ENCODE data around the gene ZMYM5. TPM values are rescaled to one million over a fixed set of nuclear protein-coding genes. Genes with fewer than 3 reads are reported as not detected.
A peak's percentile ranks its signal among the peaks of the same experiment; 100 is the strongest.
"Not testable (repeated sequence)": the region's sequence is repeated elsewhere in the genome, so short reads cannot be mapped to it uniquely, and the experiment has no call there.

ZMYM5 gene
- total RNA-seq = 10 to 100 TPM; 21.5 to 27.8 (median 24.7) TPM

DNA sequence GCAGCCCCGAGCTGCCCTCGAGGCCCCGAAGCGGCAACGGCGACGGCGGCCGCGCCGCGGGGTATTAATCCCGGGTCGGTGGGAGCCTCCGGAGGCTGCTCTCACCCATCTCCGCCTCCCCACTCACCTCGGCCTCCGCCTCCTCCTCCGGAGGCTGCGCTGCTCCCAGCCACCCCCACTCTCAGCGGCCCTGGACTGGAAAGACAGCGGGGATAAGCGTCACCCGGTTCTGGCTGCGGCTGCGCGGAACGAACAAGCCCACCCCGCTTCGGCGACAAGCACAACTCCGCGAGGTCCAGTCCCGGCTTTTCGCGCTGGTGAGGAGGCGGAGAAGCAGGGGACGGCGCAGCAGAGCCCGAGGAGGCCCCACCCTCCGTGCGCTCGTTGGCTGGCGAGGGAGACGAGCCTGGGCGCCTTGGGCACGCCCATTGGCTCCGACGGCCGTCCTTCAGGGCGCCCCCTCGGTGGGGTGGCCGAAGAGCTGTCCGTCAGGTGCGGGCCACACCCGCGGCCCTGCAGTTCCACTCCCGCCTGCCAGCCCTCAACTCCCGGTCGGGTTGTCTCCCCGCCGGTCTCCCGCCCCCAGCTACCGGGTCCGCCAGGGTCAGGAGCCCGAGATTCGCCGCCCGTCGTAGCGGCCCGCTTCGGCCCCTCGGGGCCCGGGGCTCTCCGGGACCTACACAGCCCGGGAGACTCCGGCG, at the start of gene ZMYM5:
Gene ZMYM5 (minus strand): TSS at position 327 of the 701 bp plus-strand sequence. CDS start 11,469 bp downstream, outside the sequence.
- no peaks in the 10 kb centered on the region for H3K27me3 ChIP-seq
- TF ChIP-seq, protein P1, sequence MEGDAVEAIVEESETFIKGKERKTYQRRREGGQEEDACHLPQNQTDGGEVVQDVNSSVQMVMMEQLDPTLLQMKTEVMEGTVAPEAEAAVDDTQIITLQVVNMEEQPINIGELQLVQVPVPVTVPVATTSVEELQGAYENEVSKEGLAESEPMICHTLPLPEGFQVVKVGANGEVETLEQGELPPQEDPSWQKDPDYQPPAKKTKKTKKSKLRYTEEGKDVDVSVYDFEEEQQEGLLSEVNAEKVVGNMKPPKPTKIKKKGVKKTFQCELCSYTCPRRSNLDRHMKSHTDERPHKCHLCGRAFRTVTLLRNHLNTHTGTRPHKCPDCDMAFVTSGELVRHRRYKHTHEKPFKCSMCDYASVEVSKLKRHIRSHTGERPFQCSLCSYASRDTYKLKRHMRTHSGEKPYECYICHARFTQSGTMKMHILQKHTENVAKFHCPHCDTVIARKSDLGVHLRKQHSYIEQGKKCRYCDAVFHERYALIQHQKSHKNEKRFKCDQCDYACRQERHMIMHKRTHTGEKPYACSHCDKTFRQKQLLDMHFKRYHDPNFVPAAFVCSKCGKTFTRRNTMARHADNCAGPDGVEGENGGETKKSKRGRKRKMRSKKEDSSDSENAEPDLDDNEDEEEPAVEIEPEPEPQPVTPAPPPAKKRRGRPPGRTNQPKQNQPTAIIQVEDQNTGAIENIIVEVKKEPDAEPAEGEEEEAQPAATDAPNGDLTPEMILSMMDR (IDR thresholded peaks at IDR 0.05) = peak in 1 of 6 experiments; percentile 14
- peak; percentile 72 to 99 for TF ChIP-seq POLR2A (IDR thresholded peaks at IDR 0.05)
- H3K36me3 ChIP-seq = no peaks in the 10 kb centered on the region
- intact Hi-C loops (cut with DNase I) = loop anchor here (5.0 kb wide), 1 partner anchor 231 kb away; the partner anchor contains the start of gene MPHOSPH8
- H3K4me3 ChIP-seq (replicated peaks in 1 of 3) = peak within 1 kb of the TSS; percentile 35 to 97 (median 78)
- 0% methylated on average over 15 of the region's 79 CpGs; no CpG with 5 or more reads in 1 of the 2 donors for WGBS, 2 donors
- H3K9me3 ChIP-seq = no peaks in the 10 kb centered on the region
- peaks cover 16 to 17% of the 10 kb centered on the region in 2 donors for H3K4me1 ChIP-seq
- peak within 1 kb of the TSS; percentile 100 for H3K27ac ChIP-seq
- peak; percentile 98 to 99 for DNase-seq

DNA sequence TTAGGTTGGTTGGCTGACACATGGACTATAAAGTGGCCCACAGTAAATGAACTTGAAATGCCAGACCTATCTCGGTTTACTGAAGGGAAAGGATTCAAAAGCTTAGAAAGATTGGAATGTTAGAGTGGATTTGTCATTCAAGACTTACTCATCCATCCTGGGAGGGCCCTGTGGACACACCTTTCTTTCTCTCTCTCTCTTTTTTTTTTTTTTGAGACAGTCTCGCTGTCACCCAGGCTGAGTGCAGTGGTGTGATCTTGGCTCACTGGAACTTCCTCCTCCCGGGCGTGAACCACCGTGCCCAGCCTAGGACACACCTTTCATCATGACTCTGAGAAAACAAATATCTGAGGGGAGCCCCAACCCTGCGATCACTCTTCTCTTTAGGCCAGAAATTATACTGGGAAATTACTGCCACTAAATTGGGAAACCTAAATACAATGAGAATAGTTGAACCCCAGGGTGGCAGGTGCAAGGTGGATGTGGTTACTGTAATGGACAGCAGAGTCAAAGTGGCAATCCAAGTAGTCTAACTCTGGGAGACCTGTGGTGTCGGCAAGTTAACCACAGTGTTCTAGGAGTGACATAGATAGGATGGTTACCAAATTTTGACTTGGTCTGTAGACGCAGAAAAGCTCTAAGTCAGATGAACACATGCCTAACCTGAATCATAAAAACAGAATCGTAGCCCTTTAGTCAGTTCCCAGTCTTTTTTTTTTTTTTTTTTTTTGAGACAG, 47.1 kb upstream of the ZMYM5 start:
- Histone ChIP-seq H3K36me3 (no peaks in the 10 kb centered on the region), H3K9me3 (no peaks in the 10 kb centered on the region), H3K27ac (no peak overlapping the region), H3K4me1 (no peaks in the 10 kb centered on the region), H3K27me3 (no peaks in the 10 kb centered on the region), H3K4me3 (replicated peaks in 1 of 3) (no peak overlapping the region)
- no peak for TF ChIP-seq POLR2A (IDR thresholded peaks at IDR 0.05)
- TF ChIP-seq, protein P1 (IDR thresholded peaks at IDR 0.05) = no peak
- no peak for DNase-seq
- intact Hi-C loops (cut with DNase I) = no loop called here
- 81 to 88% methylated on average over 9 of the region's 9 CpGs for WGBS, 2 donors

DNA sequence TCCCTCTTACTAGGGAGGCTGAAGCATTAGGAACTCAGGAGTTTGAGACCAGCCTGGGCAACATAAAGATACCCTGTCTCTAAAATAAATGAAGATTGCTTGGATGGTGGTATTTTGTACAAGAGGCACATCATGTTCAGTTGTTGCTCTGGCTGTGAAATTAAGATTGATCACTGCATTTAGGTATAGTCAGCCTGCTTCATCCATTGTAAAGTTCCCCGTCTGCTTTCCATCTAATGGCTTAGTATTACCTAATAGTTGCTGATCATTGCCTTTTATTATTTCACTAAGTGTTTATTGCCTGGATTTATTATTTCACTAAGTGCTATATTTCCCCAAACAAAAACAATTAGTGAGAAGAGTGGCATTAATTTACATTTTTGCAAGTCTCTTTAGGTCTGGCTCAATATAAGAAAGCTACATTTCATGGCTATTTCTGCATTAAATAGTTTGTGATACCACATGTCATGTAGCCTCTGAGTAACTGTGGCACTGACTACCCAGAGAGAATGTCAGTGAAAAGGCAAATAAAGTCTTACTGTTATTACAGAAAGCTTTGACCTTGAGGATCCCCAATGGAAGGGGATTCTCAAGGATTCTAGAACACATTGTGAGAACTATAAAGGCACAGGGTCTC, 45.0 kb upstream of the ZMYM5 start:
- Histone ChIP-seq H3K36me3 (no peaks in the 10 kb centered on the region), H3K27ac (no peak overlapping the region), H3K4me3 (replicated peaks in 1 of 3) (no peak overlapping the region), H3K9me3 (no peaks in the 10 kb centered on the region), H3K27me3 (no peaks in the 10 kb centered on the region), H3K4me1 (no peaks in the 10 kb centered on the region)
- DNase-seq = no peak
- TF ChIP-seq, protein P1 (IDR thresholded peaks at IDR 0.05) = no peak
- no peak for TF ChIP-seq POLR2A (IDR thresholded peaks at IDR 0.05)
- 83 to 97% methylated on average over 1 of the region's 1 CpG for WGBS, 2 donors
- intact Hi-C loops (cut with DNase I) = no loop called here

DNA sequence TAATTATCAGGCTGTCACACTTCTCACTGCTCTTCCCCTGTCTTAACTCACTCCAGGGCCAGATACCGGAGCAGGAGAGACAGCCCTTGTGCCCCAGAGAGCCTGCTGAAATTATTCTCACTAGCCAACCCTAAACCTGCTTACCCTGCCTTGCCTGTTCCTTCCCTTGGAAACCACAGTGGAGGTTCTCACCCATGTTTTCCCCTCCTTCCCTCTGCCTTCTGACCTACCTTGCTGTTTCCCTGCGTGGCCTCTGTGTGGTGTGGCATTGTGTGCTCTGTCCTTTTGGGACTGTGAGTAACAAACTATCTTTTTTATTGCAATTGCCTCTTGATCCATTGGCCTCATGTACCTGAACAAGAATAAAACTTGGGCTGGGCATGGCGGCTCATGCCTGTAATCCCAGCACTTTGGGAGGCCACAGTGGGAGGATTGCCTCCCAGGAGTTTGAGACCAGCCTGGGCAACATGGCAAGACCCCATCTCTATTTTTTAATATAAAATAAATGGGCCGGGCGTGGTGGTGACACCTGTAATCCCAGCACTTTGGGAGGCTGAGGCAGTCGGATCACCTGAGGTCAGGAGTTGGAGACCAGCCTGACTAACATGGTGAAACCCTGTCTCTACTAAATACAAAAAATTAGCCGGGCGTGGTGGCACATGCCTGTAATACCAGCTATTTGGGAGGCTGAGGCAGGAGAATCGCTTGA, 42.2 kb upstream of the ZMYM5 start:
- H3K4me1 ChIP-seq; H3K4me3 ChIP-seq (replicated peaks in 1 of 3); intact Hi-C loops (cut with DNase I); DNase-seq; H3K36me3 ChIP-seq; H3K27me3 ChIP-seq; H3K9me3 ChIP-seq; H3K27ac ChIP-seq: not testable (repeated sequence)
- WGBS, 2 donors = 84 to 86% methylated on average over 9 of the region's 9 CpGs

DNA sequence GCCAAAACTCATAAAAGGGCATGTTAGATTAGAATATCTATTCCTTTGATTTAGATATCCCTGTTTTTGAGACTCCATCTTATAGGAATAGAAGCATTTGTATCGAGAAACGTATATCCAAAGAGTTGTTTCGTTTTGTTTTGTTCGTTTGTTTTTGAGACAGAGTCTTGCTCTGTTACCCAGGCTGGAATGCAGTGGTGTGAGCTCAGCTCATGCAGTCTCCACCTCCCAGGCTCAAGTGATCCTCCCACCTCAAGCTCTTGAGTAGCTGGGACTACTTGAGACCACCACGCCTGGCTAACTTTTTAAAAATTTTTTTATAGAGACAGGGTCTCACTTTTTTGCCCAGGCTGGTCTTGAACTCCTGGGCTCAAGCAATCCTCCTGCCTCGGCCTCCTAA, 26.6 kb upstream of the ZMYM5 start:
- peak in 1 of 2 donors; percentile 59 for TF ChIP-seq POLR2A (IDR thresholded peaks at IDR 0.05)
- TF ChIP-seq, protein P1 (IDR thresholded peaks at IDR 0.05) = no peak
- H3K27ac ChIP-seq = peak overlapping the region; percentile 49 to 65 (median 65)
- no peaks in the 10 kb centered on the region for H3K36me3 ChIP-seq
- DNase-seq = peak; percentile 79 to 80
- 30 to 54% methylated on average over 6 of the region's 6 CpGs for WGBS, 2 donors
- H3K27me3 ChIP-seq = no peaks in the 10 kb centered on the region
- peaks cover 0 to 5% of the 10 kb centered on the region in 2 donors for H3K4me1 ChIP-seq
- intact Hi-C loops (cut with DNase I) = no loop called here
- H3K9me3 ChIP-seq = no peaks in the 10 kb centered on the region
- H3K4me3 ChIP-seq (replicated peaks in 1 of 3) = no peak overlapping the region

All from thyroid gland (tissue), 4 donors.